ENCODE measurements around the gene TCAP.

- TF ChIP-seq, protein P1, sequence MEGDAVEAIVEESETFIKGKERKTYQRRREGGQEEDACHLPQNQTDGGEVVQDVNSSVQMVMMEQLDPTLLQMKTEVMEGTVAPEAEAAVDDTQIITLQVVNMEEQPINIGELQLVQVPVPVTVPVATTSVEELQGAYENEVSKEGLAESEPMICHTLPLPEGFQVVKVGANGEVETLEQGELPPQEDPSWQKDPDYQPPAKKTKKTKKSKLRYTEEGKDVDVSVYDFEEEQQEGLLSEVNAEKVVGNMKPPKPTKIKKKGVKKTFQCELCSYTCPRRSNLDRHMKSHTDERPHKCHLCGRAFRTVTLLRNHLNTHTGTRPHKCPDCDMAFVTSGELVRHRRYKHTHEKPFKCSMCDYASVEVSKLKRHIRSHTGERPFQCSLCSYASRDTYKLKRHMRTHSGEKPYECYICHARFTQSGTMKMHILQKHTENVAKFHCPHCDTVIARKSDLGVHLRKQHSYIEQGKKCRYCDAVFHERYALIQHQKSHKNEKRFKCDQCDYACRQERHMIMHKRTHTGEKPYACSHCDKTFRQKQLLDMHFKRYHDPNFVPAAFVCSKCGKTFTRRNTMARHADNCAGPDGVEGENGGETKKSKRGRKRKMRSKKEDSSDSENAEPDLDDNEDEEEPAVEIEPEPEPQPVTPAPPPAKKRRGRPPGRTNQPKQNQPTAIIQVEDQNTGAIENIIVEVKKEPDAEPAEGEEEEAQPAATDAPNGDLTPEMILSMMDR (IDR thresholded peaks at IDR 0.05) = no peak
- TF ChIP-seq, protein P2, sequence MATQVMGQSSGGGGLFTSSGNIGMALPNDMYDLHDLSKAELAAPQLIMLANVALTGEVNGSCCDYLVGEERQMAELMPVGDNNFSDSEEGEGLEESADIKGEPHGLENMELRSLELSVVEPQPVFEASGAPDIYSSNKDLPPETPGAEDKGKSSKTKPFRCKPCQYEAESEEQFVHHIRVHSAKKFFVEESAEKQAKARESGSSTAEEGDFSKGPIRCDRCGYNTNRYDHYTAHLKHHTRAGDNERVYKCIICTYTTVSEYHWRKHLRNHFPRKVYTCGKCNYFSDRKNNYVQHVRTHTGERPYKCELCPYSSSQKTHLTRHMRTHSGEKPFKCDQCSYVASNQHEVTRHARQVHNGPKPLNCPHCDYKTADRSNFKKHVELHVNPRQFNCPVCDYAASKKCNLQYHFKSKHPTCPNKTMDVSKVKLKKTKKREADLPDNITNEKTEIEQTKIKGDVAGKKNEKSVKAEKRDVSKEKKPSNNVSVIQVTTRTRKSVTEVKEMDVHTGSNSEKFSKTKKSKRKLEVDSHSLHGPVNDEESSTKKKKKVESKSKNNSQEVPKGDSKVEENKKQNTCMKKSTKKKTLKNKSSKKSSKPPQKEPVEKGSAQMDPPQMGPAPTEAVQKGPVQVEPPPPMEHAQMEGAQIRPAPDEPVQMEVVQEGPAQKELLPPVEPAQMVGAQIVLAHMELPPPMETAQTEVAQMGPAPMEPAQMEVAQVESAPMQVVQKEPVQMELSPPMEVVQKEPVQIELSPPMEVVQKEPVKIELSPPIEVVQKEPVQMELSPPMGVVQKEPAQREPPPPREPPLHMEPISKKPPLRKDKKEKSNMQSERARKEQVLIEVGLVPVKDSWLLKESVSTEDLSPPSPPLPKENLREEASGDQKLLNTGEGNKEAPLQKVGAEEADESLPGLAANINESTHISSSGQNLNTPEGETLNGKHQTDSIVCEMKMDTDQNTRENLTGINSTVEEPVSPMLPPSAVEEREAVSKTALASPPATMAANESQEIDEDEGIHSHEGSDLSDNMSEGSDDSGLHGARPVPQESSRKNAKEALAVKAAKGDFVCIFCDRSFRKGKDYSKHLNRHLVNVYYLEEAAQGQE (IDR thresholded peaks at IDR 0.05; ENCODE audit: insufficient read depth in 1 of 2, low read depth in 2 of 2, low read length in 1 of 2) = no peak
- TF ChIP-seq POLR2AphosphoS5 (IDR thresholded peaks at IDR 0.05; ENCODE audit: low read depth, low read length) = no peak
- TF ChIP-seq TCF7L2 (IDR thresholded peaks at IDR 0.05; ENCODE audit: low read depth, low read length) = no peak
- TF ChIP-seq SIN3A (IDR thresholded peaks at IDR 0.05; ENCODE audit: borderline replicate concordance, insufficient read depth, low read depth, low read length) = no peak
Observed at GRCh38 chr17:39711851-39712250, 46.7 kb downstream of the TCAP start.
